ENCODE measurements around the gene RSRP1.
A peak's percentile ranks its signal among the peaks of the same experiment; 100 is the strongest.
"Not testable (repeated sequence)": the region's sequence is repeated elsewhere in the genome, so short reads cannot be mapped to it uniquely, and the experiment has no call there.

Gene RSRP1

GRCh38 chr1:25256578-25256965 is 9.3 kb upstream of the RSRP1 start:
- no peak for DNase-seq (ENCODE audit: low spot score)

- no peak for DNase-seq (ENCODE audit: low spot score)
Measured at GRCh38 chr1:25255706-25256577, 8.7 kb upstream of the RSRP1 start.

- peak; percentile 37 for DNase-seq (ENCODE audit: low spot score)
Measured at GRCh38 chr1:25253911-25254310, 6.7 kb upstream of the RSRP1 start.

GRCh38 chr1:25247829-25248754 is 838 bp upstream of the RSRP1 start:
- DNase-seq (ENCODE audit: low spot score), result no peak

- DNase-seq (ENCODE audit: low spot score), result peak; percentile 29
Measured at GRCh38 chr1:25246600-25247023, 642 bp downstream of the RSRP1 start.

GRCh38 chr1:25245809-25246599 is 1.2 kb downstream of the RSRP1 start:
- peak; percentile 30 for DNase-seq (ENCODE audit: low spot score)

- no peak for DNase-seq (ENCODE audit: low spot score)
Measured at GRCh38 chr1:25245393-25245792, 1.9 kb downstream of the RSRP1 start.

- no peak for DNase-seq (ENCODE audit: low spot score)
Measured at GRCh38 chr1:25243907-25244306, 3.3 kb downstream of the RSRP1 start.

- peak; percentile 91 for DNase-seq (ENCODE audit: low spot score)
Measured at GRCh38 chr1:25239681-25240541, 7.3 kb downstream of the RSRP1 start.

- no peak for DNase-seq (ENCODE audit: low spot score)
Measured at GRCh38 chr1:25238046-25238445, 9.2 kb downstream of the RSRP1 start.

GRCh38 chr1:25236261-25236660 is 11.0 kb downstream of the RSRP1 start:
- not testable (repeated sequence) for DNase-seq (ENCODE audit: low spot score)

- not testable (repeated sequence) for DNase-seq (ENCODE audit: low spot score)
Measured at GRCh38 chr1:25235411-25235810, 11.8 kb downstream of the RSRP1 start.

GRCh38 chr1:25232866-25233784 is 14.1 kb downstream of the RSRP1 start:
- peak; percentile 89 for DNase-seq (ENCODE audit: low spot score)

GRCh38 chr1:25232027-25232865 is 15.0 kb downstream of the RSRP1 start, which contains the start of gene SYF2:
Gene SYF2 (minus strand): TSS chr1:25232502. CDS start chr1:25232467, 35 bp downstream.
- peak; percentile 95 for DNase-seq (ENCODE audit: low spot score)

- peak; percentile 39 for DNase-seq (ENCODE audit: low spot score)
Measured at GRCh38 chr1:25223471-25223870, 23.8 kb downstream of the RSRP1 start.

GRCh38 chr1:25222606-25223005 is 24.6 kb downstream of the RSRP1 start:
- DNase-seq (ENCODE audit: low spot score), result no peak

- DNase-seq (ENCODE audit: low spot score), result no peak
Measured at GRCh38 chr1:25220666-25221065, 26.6 kb downstream of the RSRP1 start.

GRCh38 chr1:25219661-25220251 is 27.5 kb downstream of the RSRP1 start:
- DNase-seq (ENCODE audit: low spot score), result no peak
